Right lobe of liver (tissue), 4 donors: ENCODE data around the gene SPAG16.

ENCODE experiments used
- POLR2A ChIP-seq: fragments of 450-650 bp; IDR thresholded peaks from one replicate; pipeline ENCODE4 v1.6.1; 2017; ENCODE audit warnings: antibody characterized with exemption, mild to moderate bottlenecking
- TF ChIP-seq, protein P1 (sequence below), 4 donors: fragments of 200-600 bp in 3 of 4; fragments of 450-650 bp in 1 of 4; IDR thresholded peaks; one replicate each; pipeline versions ENCODE4 v1.5.1 to v1.8.0; 2016 to 2022; ENCODE audit warnings: antibody characterized with exemption in 4 of 4, mild to moderate bottlenecking in 2 of 4
- donor health status: DM: no; HTN: no; CAD: no.
- donor health status: DM: no; HTN: no; CAD: no.
- donor health status: DM: no; HTN: yes; CAD: no.

DNA sequence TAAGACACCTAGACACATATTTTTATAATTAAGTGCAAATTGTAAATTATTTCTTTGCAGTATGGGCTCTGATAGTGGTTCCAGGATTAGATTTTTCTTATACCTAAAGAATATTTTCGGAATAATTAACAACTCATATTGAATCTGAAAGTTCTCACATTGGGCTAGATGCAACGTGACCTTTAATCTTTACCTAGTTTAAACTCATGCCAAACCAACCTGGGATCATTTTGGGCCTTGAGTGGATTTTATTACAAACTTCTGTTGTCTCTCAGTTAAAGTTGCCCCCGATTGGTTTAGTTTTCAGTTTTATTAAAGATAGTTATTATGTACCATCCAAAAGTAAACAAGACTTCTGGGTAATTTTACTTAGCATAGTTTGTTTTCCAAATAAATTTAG, 896.4 kb downstream of the SPAG16 start:
- TF ChIP-seq, protein P1, sequence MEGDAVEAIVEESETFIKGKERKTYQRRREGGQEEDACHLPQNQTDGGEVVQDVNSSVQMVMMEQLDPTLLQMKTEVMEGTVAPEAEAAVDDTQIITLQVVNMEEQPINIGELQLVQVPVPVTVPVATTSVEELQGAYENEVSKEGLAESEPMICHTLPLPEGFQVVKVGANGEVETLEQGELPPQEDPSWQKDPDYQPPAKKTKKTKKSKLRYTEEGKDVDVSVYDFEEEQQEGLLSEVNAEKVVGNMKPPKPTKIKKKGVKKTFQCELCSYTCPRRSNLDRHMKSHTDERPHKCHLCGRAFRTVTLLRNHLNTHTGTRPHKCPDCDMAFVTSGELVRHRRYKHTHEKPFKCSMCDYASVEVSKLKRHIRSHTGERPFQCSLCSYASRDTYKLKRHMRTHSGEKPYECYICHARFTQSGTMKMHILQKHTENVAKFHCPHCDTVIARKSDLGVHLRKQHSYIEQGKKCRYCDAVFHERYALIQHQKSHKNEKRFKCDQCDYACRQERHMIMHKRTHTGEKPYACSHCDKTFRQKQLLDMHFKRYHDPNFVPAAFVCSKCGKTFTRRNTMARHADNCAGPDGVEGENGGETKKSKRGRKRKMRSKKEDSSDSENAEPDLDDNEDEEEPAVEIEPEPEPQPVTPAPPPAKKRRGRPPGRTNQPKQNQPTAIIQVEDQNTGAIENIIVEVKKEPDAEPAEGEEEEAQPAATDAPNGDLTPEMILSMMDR (IDR thresholded peaks at IDR 0.05): no peak
- TF ChIP-seq POLR2A: no peak
